ENCODE results near the gene CARNS1.

CARNS1 gene

DNA sequence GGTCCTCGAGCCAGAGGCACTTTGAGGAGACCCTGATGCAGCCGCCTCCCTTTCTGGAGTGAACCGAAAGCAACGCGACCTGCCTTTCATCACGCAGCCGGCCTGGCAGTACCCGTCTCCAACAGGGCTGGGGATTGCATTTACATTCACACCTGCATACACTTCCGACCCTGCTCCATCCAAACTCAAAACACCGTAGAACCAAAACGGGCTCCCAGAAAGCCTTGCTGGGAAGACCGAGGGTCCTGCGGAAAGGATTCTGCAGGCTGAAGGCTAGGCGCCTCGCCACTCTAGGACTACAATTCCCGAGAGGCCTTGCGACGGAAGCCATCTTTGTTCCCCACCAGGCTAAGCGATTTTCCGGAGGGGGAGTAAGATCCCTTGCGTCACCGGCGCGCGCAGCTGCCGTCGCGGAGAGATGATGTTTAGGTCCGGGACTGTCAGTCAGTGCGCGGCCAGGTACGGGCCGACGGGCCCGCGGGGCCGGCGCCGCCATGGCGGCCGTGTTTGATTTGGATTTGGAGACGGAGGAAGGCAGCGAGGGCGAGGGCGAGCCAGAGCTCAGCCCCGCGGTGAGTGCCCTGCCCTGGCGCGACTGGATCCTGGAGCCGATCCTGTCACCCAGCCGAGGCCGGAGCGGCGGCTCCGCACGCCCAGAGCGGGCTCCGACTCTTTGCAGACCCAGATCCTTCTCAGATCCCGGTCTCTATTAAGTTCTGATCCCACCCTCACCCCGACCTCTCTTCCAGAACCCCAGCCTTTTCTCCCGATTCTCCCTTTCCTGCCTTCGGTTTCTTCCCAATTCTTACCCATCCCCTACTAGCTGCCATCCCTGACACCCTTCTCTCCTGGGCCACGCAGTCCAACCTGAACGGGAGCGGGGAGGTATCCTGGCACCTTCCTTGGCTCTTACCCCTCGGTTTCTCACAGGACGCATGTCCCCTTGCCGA lies 12.8 kb downstream of the CARNS1 start, which contains the start of gene RPS6KB2:
RPS6KB2 (plus strand) TSS at position 443 of the 950 bp plus-strand sequence; CDS start at position 495, 52 bp downstream.
- DNase-seq (ENCODE audit: low read depth in 2 of 2): peak; percentile 98 to 99

GRCh38 chr11:67429038-67429668 lies 13.7 kb downstream of the CARNS1 start:
- DNase-seq (ENCODE audit: low read depth in 2 of 2): no peak

GRCh38 chr11:67429722-67430121 lies 14.2 kb downstream of the CARNS1 start:
- DNase-seq (ENCODE audit: low read depth in 2 of 2): no peak

- DNase-seq (ENCODE audit: low read depth in 2 of 2): no peak
These were observed 16.1 kb downstream of the CARNS1 start for GRCh38 chr11:67431346-67432249.

DNA sequence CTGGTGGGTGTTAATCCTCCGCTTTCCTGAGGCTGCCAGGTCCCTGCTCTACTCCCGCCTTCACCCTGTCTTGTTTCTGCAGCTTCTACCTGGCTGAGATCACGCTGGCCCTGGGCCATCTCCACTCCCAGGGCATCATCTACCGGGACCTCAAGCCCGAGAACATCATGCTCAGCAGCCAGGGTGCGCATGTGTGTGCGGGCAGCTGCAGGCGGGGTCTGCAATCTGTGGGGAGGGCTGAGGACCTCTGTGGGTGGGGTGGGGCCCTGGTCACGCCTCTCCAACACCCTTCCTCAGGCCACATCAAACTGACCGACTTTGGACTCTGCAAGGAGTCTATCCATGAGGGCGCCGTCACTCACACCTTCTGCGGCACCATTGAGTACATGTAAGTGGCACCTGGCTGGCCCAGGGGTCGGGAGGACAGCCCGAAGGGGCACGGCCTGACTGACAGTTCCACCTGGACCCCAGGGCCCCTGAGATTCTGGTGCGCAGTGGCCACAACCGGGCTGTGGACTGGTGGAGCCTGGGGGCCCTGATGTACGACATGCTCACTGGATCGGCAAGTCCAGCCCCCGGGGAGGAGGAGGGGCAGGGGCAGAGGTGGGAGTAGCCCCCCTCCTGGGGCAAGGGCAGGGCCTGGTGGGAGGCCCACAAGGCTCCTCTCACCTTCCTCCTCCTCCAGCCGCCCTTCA lies 17.3 kb downstream of the CARNS1 start:
- no peak for DNase-seq (ENCODE audit: low read depth in 2 of 2)

GRCh38 chr11:67433536-67434394 lies 18.3 kb downstream of the CARNS1 start:
- no peak for DNase-seq (ENCODE audit: low read depth in 2 of 2)

DNA sequence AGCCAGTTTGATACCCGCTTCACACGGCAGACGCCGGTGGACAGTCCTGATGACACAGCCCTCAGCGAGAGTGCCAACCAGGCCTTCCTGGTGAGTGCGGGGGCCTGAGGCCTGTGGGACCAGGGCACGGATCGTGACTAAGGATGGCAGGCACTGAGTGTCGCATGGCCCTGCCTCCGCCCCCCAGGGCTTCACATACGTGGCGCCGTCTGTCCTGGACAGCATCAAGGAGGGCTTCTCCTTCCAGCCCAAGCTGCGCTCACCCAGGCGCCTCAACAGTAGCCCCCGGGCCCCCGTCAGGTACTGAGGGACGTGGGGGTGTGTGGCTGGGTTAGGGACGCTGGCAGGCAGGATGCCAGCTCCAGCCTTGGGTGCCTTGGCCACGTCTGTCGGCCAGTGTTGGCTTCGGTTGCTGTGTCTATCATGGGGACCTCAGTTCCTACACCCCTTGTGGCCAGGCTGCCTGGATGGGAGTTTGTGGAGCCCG lies 19.0 kb downstream of the CARNS1 start:
- DNase-seq (ENCODE audit: low read depth in 2 of 2): no peak

DNA sequence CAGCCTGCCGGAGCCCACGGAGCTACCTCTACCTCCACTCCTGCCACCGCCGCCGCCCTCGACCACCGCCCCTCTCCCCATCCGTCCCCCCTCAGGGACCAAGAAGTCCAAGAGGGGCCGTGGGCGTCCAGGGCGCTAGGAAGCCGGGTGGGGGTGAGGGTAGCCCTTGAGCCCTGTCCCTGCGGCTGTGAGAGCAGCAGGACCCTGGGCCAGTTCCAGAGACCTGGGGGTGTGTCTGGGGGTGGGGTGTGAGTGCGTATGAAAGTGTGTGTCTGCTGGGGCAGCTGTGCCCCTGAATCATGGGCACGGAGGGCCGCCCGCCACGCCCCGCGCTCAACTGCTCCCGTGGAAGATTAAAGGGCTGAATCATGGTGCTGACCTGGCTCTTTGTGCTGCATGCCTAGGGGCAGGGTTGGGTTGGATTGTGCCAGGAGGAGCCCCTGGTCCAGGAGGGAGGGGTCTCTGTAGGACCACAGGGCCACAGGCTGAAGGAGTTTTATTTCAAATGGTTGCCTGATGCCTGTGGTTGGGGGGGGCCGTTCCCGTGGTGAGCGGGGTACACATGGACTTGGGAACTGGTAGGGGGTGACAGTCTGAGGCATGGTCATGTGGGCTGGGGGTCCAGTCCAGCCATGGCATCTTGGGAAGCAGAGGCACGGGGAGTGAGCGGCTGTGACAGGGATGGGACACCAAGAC lies 19.7 kb downstream of the CARNS1 start:
- DNase-seq (ENCODE audit: low read depth in 2 of 2): no peak

GRCh38 chr11:67435727-67436458 lies 20.4 kb downstream of the CARNS1 start:
- DNase-seq (ENCODE audit: low read depth in 2 of 2): no peak

GRCh38 chr11:67436459-67437081 lies 21.1 kb downstream of the CARNS1 start:
- peak; percentile 72 to 78 for DNase-seq (ENCODE audit: low read depth in 2 of 2)

- DNase-seq (ENCODE audit: low read depth in 2 of 2): peak; percentile 44 to 64
These were observed 21.8 kb downstream of the CARNS1 start, which contains the start of gene PTPRCAP for GRCh38 chr11:67437082-67437808. TSS of gene PTPRCAP (minus strand) at chr11:67437682. CDS start at chr11:67437619, 63 bp downstream.

DNA sequence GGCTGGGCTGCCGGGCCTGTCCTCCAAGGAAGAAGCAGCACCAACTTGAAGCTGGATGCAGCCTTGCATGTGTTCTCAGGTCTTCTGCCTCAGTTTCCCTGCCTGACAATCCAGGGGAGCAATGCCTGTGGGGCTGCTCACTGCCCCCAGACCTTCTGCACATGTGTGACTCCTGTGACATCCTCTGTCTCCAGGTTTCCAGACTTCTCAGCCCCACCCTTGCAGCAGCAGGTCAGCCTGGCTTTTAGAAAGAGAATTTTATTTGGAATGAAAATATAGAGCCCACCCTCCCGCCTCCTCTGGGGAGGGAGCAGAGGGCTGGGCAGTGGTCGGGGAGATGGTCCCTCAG lies 22.3 kb downstream of the CARNS1 start:
- no peak for DNase-seq (ENCODE audit: low read depth in 2 of 2)

GRCh38 chr11:67438158-67438902 lies 22.9 kb downstream of the CARNS1 start:
- DNase-seq (ENCODE audit: low read depth in 2 of 2): peak; percentile 74 to 79

- no peak for DNase-seq (ENCODE audit: low read depth in 2 of 2)
These were observed 24.1 kb downstream of the CARNS1 start for GRCh38 chr11:67439321-67440228.

DNA sequence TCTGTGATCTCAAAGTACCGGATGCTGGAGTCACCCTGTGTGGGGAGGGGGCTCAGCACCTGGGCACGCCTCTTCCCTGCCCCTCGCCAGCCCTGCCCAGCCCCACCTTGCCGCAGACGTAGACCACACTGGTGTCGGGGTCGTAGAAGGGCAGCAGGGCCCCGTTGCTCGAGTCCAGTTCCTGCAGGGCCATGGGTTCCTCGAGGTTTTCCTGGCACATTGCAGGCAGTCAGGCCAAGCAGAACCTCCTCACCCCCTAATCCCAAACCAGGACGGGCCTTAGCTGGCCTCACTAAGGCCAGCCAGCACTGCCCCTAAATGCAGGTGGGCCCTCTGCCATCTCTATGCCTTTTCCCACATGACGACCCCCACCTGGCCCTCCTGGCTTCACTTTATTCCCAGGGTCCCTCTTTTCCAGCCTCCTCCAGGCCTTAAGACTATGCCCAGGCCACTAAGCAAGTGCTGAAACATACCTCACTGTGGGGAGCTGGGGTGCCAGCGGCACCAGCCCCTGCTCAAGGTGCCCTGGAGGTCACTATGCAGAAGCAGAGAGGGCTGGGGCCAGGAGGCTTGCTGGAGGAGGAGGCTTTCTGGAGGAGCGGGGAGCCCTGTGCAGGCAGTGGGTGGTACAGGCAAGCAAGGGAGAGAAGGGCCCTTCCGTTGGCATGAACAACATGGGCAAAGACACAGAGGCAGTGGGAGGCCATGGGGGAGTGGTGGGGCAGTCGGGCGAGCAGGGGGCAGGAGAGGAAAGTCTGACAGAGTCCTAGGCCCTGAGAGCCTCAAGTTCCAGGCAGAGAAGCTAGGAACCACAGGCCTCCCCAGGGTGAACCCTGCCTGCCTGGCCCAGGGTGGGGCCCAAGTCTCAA lies 25.0 kb downstream of the CARNS1 start:
- no peak for DNase-seq (ENCODE audit: low read depth in 2 of 2)

Measured in stimulated activated CD4-positive, alpha-beta T cell treated with anti-CD3 and anti-CD28 coated beads, Interleukin-15, amount 100 ng/mL, for 48 hours (primary cell).